Endothelial cell of umbilical vein (primary cell): ENCODE results near the gene DGKD. TPM values are rescaled to one million over a fixed set of nuclear protein-coding genes. Genes with fewer than 3 reads are reported as not detected.

ENCODE experiments used
- BruUV-seq: library from RNA; stranded (reverse); fragments of 400-500 nt; replicated peaks from 2 replicates; lab custom pipeline; 2021; lab: Mats Ljungman, UMichigan
- CTCF ChIA-PET: fragments of 300-600, 350-600 bp; sonication (Branson Sonifier 250); formaldehyde crosslinking; loops from one replicate; lab custom pipeline; 2021; ENCODE audit warnings: antibody characterized with exemption, inconsistent platforms; lab: Charles Lee
- POLR2A ChIA-PET: fragments of 300-600, 350-600 bp; sonication (Branson Sonifier 250); formaldehyde crosslinking; loops from one replicate; lab custom pipeline; 2021; ENCODE audit warnings: antibody characterized with exemption, inconsistent platforms; lab: Charles Lee
- DNase-seq: peaks from one replicate; pipeline ENCODE4 v3.0.0-alpha.2; 2011; ENCODE audit warnings: low read depth, low spot score
- FAIRE-seq: peaks from 2 replicates; lab custom pipeline; 2011; peaks lifted over from hg19 to GRCh38; lab: Jason Lieb, UNC
- H2AFZ ChIP-seq: 2 replicates; pipeline ENCODE4 v1.6.0; 2012; ENCODE audit warnings: low read depth, low read length, control low read depth, inconsistent platforms
- H3K27ac ChIP-seq: 2 replicates; pipeline ENCODE4 v1.5.1; 2011; ENCODE audit warnings: low read depth, mild to moderate bottlenecking, control low read depth, low read length, moderate library complexity; ENCODE audit not compliant: insufficient read depth
- H3K27me3 ChIP-seq, 2 experiments: 2 replicates each; pipeline versions ENCODE4 v1.6.0 to v1.6.1; 2011; ENCODE audit warnings: low read length in 2 of 2, mixed read lengths in 1 of 2; ENCODE audit not compliant: control insufficient read depth in 2 of 2, insufficient read depth in 2 of 2
- H3K36me3 ChIP-seq, 2 experiments: 2 replicates in 1 of 2; 3 replicates in 1 of 2; pipeline ENCODE4 v1.5.1; 2011; ENCODE audit warnings: low read length in 2 of 2, mild to moderate bottlenecking in 1 of 2, moderate library complexity in 1 of 2; ENCODE audit not compliant: control insufficient read depth in 2 of 2, insufficient read depth in 2 of 2; ENCODE audit errors: extremely low read depth in 1 of 2
- H3K4me1 ChIP-seq: 3 replicates; pipeline ENCODE4 v1.5.1; 2011; ENCODE audit warnings: mild to moderate bottlenecking, low read length; ENCODE audit not compliant: control insufficient read depth, insufficient read depth; ENCODE audit errors: extremely low read depth
- H3K4me2 ChIP-seq: 2 replicates; pipeline ENCODE4 v1.6.1; 2011; ENCODE audit warnings: low read length, control low read depth, mixed read lengths; ENCODE audit not compliant: insufficient read depth
- H3K4me3 ChIP-seq, 3 experiments: fragments of 200-600 bp in 1 of 3; sonication (generic), shearing (Covaris generic) in 1 of 3; replicated peaks in 1 of 3; 2 replicates each; pipeline ENCODE4 v1.5.1; 2011 to 2016; ENCODE audit warnings: control low read depth in 3 of 3, low read length in 3 of 3, mild to moderate bottlenecking in 2 of 3, inconsistent platforms in 1 of 3, low read depth in 1 of 3, moderate library complexity in 1 of 3; ENCODE audit not compliant: insufficient read depth in 1 of 3
- H3K79me2 ChIP-seq: 2 replicates; pipeline ENCODE4 v1.6.0; 2012; ENCODE audit warnings: low read length, inconsistent platforms; ENCODE audit not compliant: control insufficient read depth, insufficient read depth
- H3K9ac ChIP-seq: replicated peaks from 2 replicates; pipeline ENCODE3; 2011; ENCODE audit warnings: low read length, control low read depth; ENCODE audit not compliant: insufficient read depth; ENCODE audit errors: extremely low read depth
- H3K9me1 ChIP-seq: replicated peaks from 3 replicates; pipeline ENCODE4 v1.6.0; 2011; ENCODE audit warnings: mild to moderate bottlenecking, low read length; ENCODE audit not compliant: control insufficient read depth, insufficient read depth; ENCODE audit errors: extremely low read depth
- H3K9me3 ChIP-seq: replicated peaks from 2 replicates; pipeline ENCODE4 v1.5.1; 2012; ENCODE audit warnings: low read length, inconsistent platforms; ENCODE audit not compliant: control insufficient read depth, insufficient read depth
- H4K20me1 ChIP-seq: replicated peaks from 2 replicates; pipeline ENCODE3; 2011; ENCODE audit warnings: mild to moderate bottlenecking, low read length; ENCODE audit not compliant: control insufficient read depth, insufficient read depth; ENCODE audit errors: extremely low read depth
- CTCF ChIP-seq, 2 donors: IDR thresholded peaks; 1 replicate in 1 of 2; 2 replicates in 1 of 2; pipeline ENCODE4 v1.5.1; 2011; ENCODE audit warnings: low read length in 2 of 2, mild to moderate bottlenecking in 2 of 2, moderate library complexity in 2 of 2, control low read depth in 1 of 2, inconsistent platforms in 1 of 2, low read depth in 1 of 2; ENCODE audit not compliant: insufficient read depth in 1 of 2; ENCODE audit errors: extremely low read depth in 1 of 2
- EZH2 ChIP-seq: IDR thresholded peaks from 2 replicates; pipeline ENCODE4 v1.6.1; 2012; ENCODE audit warnings: borderline replicate concordance, low read depth, mild to moderate bottlenecking, moderate library complexity, low read length, inconsistent platforms; ENCODE audit not compliant: severe bottlenecking
- FOS ChIP-seq: IDR thresholded peaks from 2 replicates; pipeline ENCODE4 v1.6.1; 2011; ENCODE audit warnings: mild to moderate bottlenecking, low read length, moderate library complexity, borderline replicate concordance; ENCODE audit not compliant: insufficient read depth
- GATA2 ChIP-seq: IDR thresholded peaks from 2 replicates; pipeline ENCODE4 v1.7.0; 2011; ENCODE audit warnings: low read depth, mild to moderate bottlenecking, moderate library complexity, mixed read lengths, low read length; ENCODE audit not compliant: insufficient read length, insufficient read depth
- JUN ChIP-seq: IDR thresholded peaks from 2 replicates; pipeline ENCODE4 v1.6.1; 2011; ENCODE audit warnings: borderline replicate concordance, low read depth; ENCODE audit not compliant: insufficient read length, insufficient read depth
- MYC ChIP-seq: IDR thresholded peaks from one replicate; pipeline ENCODE4 v1.6.1; 2011; ENCODE audit warnings: mild to moderate bottlenecking, low read depth, low read length
- POLR2A ChIP-seq: IDR thresholded peaks from 2 replicates; pipeline ENCODE4 v1.6.1; 2012; ENCODE audit warnings: low read depth, mild to moderate bottlenecking, control low read depth, low read length
- POLR2AphosphoS5 ChIP-seq: IDR thresholded peaks from 2 replicates; pipeline ENCODE4 v1.6.1; 2012; ENCODE audit warnings: low read depth, mild to moderate bottlenecking, control low read depth, low read length, moderate library complexity; ENCODE audit not compliant: insufficient read depth
- dilution Hi-C: fragments of 300-500 bp; cut with MboI; formaldehyde crosslinking; loops from one replicate; pipeline ENCODE4 v1.15.0; 2019; ENCODE audit warnings: low sequenced_read_pairs; ENCODE audit not compliant: extremely low pct_ligation_motif_present
- intact Hi-C: fragments of 100-400 bp; cut with micrococcal nuclease; formaldehyde crosslinking; loops from one replicate; pipeline ENCODE4 v1.10.0; 2022
- polyA plus RNA-seq, 4 experiments: library from polyadenylated mRNA; depleted of rRNA in 3 of 4; stranded (reverse) in 3 of 4; unstranded in 1 of 4; fragments of >200 nt; gene quantifications; 2 replicates each; pipeline versions ENCODE4 v1.2.1 to v1.2.3, GENCODE V29; 2011 to 2012; ENCODE audit warnings: missing spikeins in 1 of 4
- total RNA-seq: library from RNA; stranded (reverse); gene quantifications from 2 replicates; pipeline ENCODE4 v1.2.3, GENCODE V29; 2021
- TF ChIP-seq, protein P1 (sequence below): IDR thresholded peaks from 2 replicates; pipeline ENCODE4 v1.6.1; 2011; ENCODE audit not compliant: insufficient read depth, insufficient read length

The DGKD gene
- total and polyA plus RNA-seq, 2 donors (not counting 3 experiments of a cell fraction or from before 2014, with no cell fraction given) = 10.8 to 36.6 TPM

- CTCF ChIA-PET = interaction anchor here (1.3 to 2.9 kb wide), 2 partner anchors 16 to 22 kb away, joined by 4 to 15 read pairs; no protein-coding TSS in a partner anchor
Measured at GRCh38 chr2:233426619-233427342, 72.5 kb downstream of the DGKD start.

GRCh38 chr2:233428008-233428407, 73.7 kb downstream of the DGKD start:
- H3K4me1 ChIP-seq = peaks cover 10% of the 10 kb centered on the region
- no peaks in the 10 kb centered on the region for H3K9me3 ChIP-seq
- no TSS peak for BruUV-seq
- dilution Hi-C loops = no loop called here
- H3K4me3 ChIP-seq = no peak overlapping the region
- H3K27me3 ChIP-seq = no peaks in the 10 kb centered on the region
- no peak overlapping the region for H3K4me2 ChIP-seq
- H3K27ac ChIP-seq = no peak overlapping the region
- no peak overlapping the region for H3K9ac ChIP-seq
- ChIA-PET CTCF (interaction anchor here (1.1 to 1.4 kb wide), 3 partner anchors 15 to 21 kb away, joined by 3 read pairs; no protein-coding TSS in a partner anchor), POLR2A (no interaction called here)
- no peak overlapping the region for H2AFZ ChIP-seq
- intact Hi-C loops = no loop called here
- no peak for FAIRE-seq
- DNase-seq = no peak
- no peaks in the 10 kb centered on the region for H3K9me1 ChIP-seq
- H3K79me2 ChIP-seq = no peaks in the 10 kb centered on the region
- H4K20me1 ChIP-seq = no peaks in the 10 kb centered on the region
- TF ChIP-seq EZH2 = no peak
- TF ChIP-seq JUN = no peak
- no peak for TF ChIP-seq POLR2A
- TF ChIP-seq MYC = no peak
- TF ChIP-seq GATA2 = no peak
- no peak for TF ChIP-seq POLR2AphosphoS5
- no peak for TF ChIP-seq FOS
- no peak for TF ChIP-seq CTCF (IDR thresholded peaks at IDR 0.05; ENCODE audit: extremely low read depth in 1 of 2, insufficient read depth in 1 of 2, low read depth in 1 of 2, low read length in 2 of 2)
- TF ChIP-seq, protein P1, sequence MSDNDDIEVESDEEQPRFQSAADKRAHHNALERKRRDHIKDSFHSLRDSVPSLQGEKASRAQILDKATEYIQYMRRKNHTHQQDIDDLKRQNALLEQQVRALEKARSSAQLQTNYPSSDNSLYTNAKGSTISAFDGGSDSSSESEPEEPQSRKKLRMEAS = no peak
- H3K36me3 ChIP-seq = no peaks in the 10 kb centered on the region

More at GRCh38 chr2:233426619-233427342, 72.5 kb downstream of the DGKD start:
- Histone ChIP-seq H2AFZ (no peak overlapping the region), H3K4me2 (no peak overlapping the region), H3K9me3 (no peaks in the 10 kb centered on the region), H3K27me3 (no peaks in the 10 kb centered on the region), H3K9ac (no peak overlapping the region), H3K36me3 (no peaks in the 10 kb centered on the region), H3K27ac (no peak overlapping the region), H3K4me1 (peaks cover 10% of the 10 kb centered on the region), H4K20me1 (no peaks in the 10 kb centered on the region), H3K9me1 (no peaks in the 10 kb centered on the region), H3K79me2 (no peaks in the 10 kb centered on the region), H3K4me3 (no peak overlapping the region)
- DNase-seq (no peak), FAIRE-seq (peak; percentile 26)
- no TSS peak for BruUV-seq
- dilution Hi-C loops = no loop called here
- POLR2A ChIA-PET = no interaction called here
- intact Hi-C loops = no loop called here
- TF ChIP-seq POLR2A (no peak), JUN (peak; percentile 33), FOS (peak; percentile 36)
